HepG2 (cell line): ENCODE results near the gene PFAS. TPM values are rescaled to one million over a fixed set of nuclear protein-coding genes. Genes with fewer than 3 reads are reported as not detected.

Experiments
- ASH2L ChIP-seq: fragments of 300-600, 200-600 bp; sonication (generic); IDR thresholded peaks from 2 replicates; pipeline ENCODE4 v1.7.0; 2017; ENCODE audit warnings: low read depth, mild to moderate bottlenecking, moderate library complexity, mixed read lengths, low read length; ENCODE audit not compliant: insufficient read length
- ATF7-NPFF ChIP-seq: sonication (generic); formaldehyde crosslinking; IDR thresholded peaks from 2 replicates; pipeline ENCODE4 v1.8.1; 2023; ENCODE audit warnings: mild to moderate bottlenecking, low read depth, missing genetic modification reagents, moderate library complexity
- FOXM1 ChIP-seq: sonication (generic); formaldehyde crosslinking; IDR thresholded peaks from 2 replicates; pipeline ENCODE4 v1.5.0; 2020; ENCODE audit warnings: missing genetic modification reagents
- FOXO1 ChIP-seq: sonication (generic); formaldehyde crosslinking; IDR thresholded peaks from 2 replicates; pipeline ENCODE4 v1.4.0; 2020; ENCODE audit warnings: missing genetic modification reagents
- HOXA9 ChIP-seq: sonication (generic); formaldehyde crosslinking; IDR thresholded peaks from 2 replicates; pipeline ENCODE4 v1.8.1; 2022; ENCODE audit warnings: missing genetic modification reagents, mild to moderate bottlenecking, moderate library complexity, borderline replicate concordance
- MED8 ChIP-seq: sonication (generic); formaldehyde crosslinking; IDR thresholded peaks from 2 replicates; pipeline ENCODE4 v1.8.1; 2023; ENCODE audit warnings: mild to moderate bottlenecking, missing genetic modification reagents; ENCODE audit not compliant: insufficient replicate concordance
- MEIS1 ChIP-seq: sonication (generic); formaldehyde crosslinking; IDR thresholded peaks from 2 replicates; pipeline ENCODE4 v1.9.0; 2021; ENCODE audit warnings: mild to moderate bottlenecking, missing genetic modification reagents, moderate library complexity, borderline replicate concordance
- MEIS2 ChIP-seq: sonication (generic); formaldehyde crosslinking; IDR thresholded peaks from 2 replicates; pipeline ENCODE4 v1.9.0; 2021; ENCODE audit warnings: mild to moderate bottlenecking, missing genetic modification reagents
- MYC ChIP-seq: sonication (generic); formaldehyde crosslinking; IDR thresholded peaks from 2 replicates; pipeline ENCODE4 v1.9.0; 2021; ENCODE audit warnings: missing genetic modification reagents, borderline replicate concordance
- PAWR ChIP-seq: sonication (generic); formaldehyde crosslinking; IDR thresholded peaks from 2 replicates; pipeline ENCODE4 v1.4.0; 2020; ENCODE audit warnings: missing genetic modification reagents, mild to moderate bottlenecking, borderline replicate concordance
- RARG ChIP-seq: sonication (generic); formaldehyde crosslinking; IDR thresholded peaks from 2 replicates; pipeline ENCODE4 v1.4.0; 2020; ENCODE audit warnings: low read depth, mild to moderate bottlenecking, missing genetic modification reagents
- ZFYVE20 ChIP-seq: sonication (generic); formaldehyde crosslinking; IDR thresholded peaks from 2 replicates; pipeline ENCODE4 v1.8.0; 2023; ENCODE audit warnings: low read depth, mild to moderate bottlenecking, moderate library complexity, missing genetic modification reagents, borderline replicate concordance
- ZNF205 ChIP-seq: IDR thresholded peaks from 2 replicates; pipeline ENCODE4 v1.6.1; 2018; ENCODE audit warnings: missing biosample characterization, missing genetic modification reagents
- ZNF296 ChIP-seq: sonication (generic); formaldehyde crosslinking; conservative IDR thresholded peaks from 2 replicates; pipeline ENCODE4 v1.5.0; 2020; ENCODE audit warnings: mild to moderate bottlenecking, missing genetic modification reagents
- ZNF441 ChIP-seq: sonication (generic); formaldehyde crosslinking; IDR thresholded peaks from 2 replicates; pipeline ENCODE4 v1.7.0; 2021; ENCODE audit warnings: missing genetic modification reagents, borderline replicate concordance
- ZNF607 ChIP-seq: sonication (generic); formaldehyde crosslinking; IDR thresholded peaks from 2 replicates; pipeline ENCODE4 v1.5.1; 2020; ENCODE audit warnings: missing genetic modification reagents, mild to moderate bottlenecking, borderline replicate concordance
- ZNF619 ChIP-seq: sonication (generic); formaldehyde crosslinking; IDR thresholded peaks from 2 replicates; pipeline ENCODE4 v1.4.0; 2020; ENCODE audit warnings: mild to moderate bottlenecking, missing genetic modification reagents
- ZNF724P ChIP-seq: sonication (generic); formaldehyde crosslinking; IDR thresholded peaks from 2 replicates; pipeline ENCODE4 v1.8.0; 2022; ENCODE audit warnings: missing genetic modification reagents, borderline replicate concordance
- polyA plus RNA-seq, 8 experiments: library from polyadenylated mRNA; depleted of rRNA in 3 of 8; stranded (reverse) in 7 of 8; unstranded in 1 of 8; fragments of >200 nt; fragmentation: Illumina TruSeq in 4 of 8; extraction: Trizol in 4 of 8; gene quantifications; 2 replicates each; pipeline versions ENCODE4 v1.2.1 to v1.2.3, GENCODE V29; 2011 to 2016; ENCODE audit warnings: low read depth in 4 of 8, missing spikeins in 1 of 8, mixed read lengths in 1 of 8; ENCODE audit not compliant: insufficient read depth in 1 of 8
- total RNA-seq, 5 experiments: library from RNA; depleted of rRNA; stranded (reverse); fragments of >200 nt; fragmentation: Illumina TruSeq; extraction: Trizol; gene quantifications; 2 replicates each; pipeline ENCODE4 v1.2.3, GENCODE V29; 2016; ENCODE audit warnings: low read depth in 1 of 5
- TF ChIP-seq, protein P1 (sequence below): IDR thresholded peaks from 2 replicates; pipeline ENCODE4 v1.6.1; 2016; ENCODE audit warnings: mild to moderate bottlenecking, missing biosample characterization, missing genetic modification reagents
- TF ChIP-seq, protein P2 (sequence below): sonication (generic); formaldehyde crosslinking; IDR thresholded peaks from 2 replicates; pipeline ENCODE4 v1.5.0; 2020; ENCODE audit warnings: missing genetic modification reagents
- TF ChIP-seq, protein P3 (sequence below): IDR thresholded peaks from 2 replicates; pipeline ENCODE4 v1.6.1; 2016; ENCODE audit warnings: control low read depth
- TF ChIP-seq, protein P4 (sequence below): sonication (generic); formaldehyde crosslinking; IDR thresholded peaks from 2 replicates; pipeline ENCODE4 v1.8.1; 2023; ENCODE audit warnings: mild to moderate bottlenecking, missing genetic modification reagents, borderline replicate concordance
- TF ChIP-seq, protein P5 (sequence below): sonication (generic); formaldehyde crosslinking; IDR thresholded peaks from 2 replicates; pipeline ENCODE4 v1.4.0; 2020; ENCODE audit warnings: missing genetic modification reagents, borderline replicate concordance

Gene PFAS
- total and polyA plus RNA-seq, 2 of the 13 experiments (the other 11 are each of a cell fraction or from before 2014, with no cell fraction given) = 49.4 to 58.2 TPM

DNA sequence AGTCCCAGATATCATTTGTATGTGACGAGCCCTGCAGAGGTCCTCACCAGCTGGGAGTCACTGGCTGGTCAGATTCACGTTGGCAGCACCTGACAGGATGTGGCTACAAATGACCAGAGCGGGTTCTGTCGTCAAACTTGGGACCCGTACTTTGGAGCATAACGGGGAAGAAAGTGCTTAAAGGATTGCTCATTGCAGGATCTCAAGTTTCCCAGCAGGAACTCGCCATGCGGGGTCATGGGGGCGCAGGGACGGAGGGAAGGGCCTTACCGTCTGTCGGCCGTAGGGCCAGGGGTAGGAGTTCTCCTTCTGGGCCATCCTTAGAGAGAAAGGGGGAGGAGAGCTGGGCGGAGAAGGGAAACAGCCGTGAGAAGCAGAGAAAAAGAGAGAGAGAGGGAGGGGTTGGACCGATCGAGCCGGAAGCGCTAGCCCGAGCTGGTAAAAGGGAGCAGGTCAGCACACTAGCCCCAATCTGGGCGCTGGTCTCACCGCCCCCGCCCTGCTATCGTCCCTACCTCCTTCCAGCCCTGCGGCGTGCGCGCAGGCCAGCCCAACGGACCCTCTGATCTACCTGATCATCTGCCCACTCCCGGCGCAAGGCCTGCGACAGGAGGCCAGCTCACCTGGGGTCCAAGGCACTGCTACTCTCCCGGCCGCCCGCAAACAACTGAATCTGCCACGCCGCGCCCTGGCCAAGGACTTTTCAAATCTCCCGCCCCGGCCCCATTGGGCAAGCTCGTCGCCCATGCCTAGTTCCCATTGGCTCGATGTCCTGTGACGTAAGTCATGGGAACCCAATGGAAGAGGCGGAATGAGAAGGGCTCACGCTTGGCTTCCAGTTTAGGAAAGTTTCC, 39.0 kb upstream of the PFAS start, which contains the start of gene AURKB (continued):
- peak; percentile 95 for TF ChIP-seq ZNF724P (CRISPR knock-in tag)
- TF ChIP-seq, protein P1, sequence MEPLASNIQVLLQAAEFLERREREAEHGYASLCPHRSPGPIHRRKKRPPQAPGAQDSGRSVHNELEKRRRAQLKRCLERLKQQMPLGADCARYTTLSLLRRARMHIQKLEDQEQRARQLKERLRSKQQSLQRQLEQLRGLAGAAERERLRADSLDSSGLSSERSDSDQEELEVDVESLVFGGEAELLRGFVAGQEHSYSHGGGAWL (CRISPR knock-in tag) = peak; percentile 73; the same call in 1 of the 2 replicates
- 0 out of 2 replicates have a peak, but pooled peaks have one; percentile 40 for TF ChIP-seq MEIS2 (CRISPR knock-in tag)
- TF ChIP-seq PAWR (CRISPR knock-in tag) = peak; percentile 85; the same call in 1 of the 2 replicates
- TF ChIP-seq RARG (CRISPR knock-in tag) = 0 out of 2 replicates have a peak, but pooled peaks have one; percentile 61
- TF ChIP-seq HOXA9 (CRISPR knock-in tag) = 0 out of 2 replicates have a peak, but pooled peaks have one; percentile 32
- TF ChIP-seq FOXM1 (CRISPR knock-in tag) = peak; percentile 83; the same call in 1 of the 2 replicates
- peak; percentile 3 for TF ChIP-seq ASH2L
- TF ChIP-seq ZNF607 (CRISPR knock-in tag) = peak; percentile 82
- TF ChIP-seq ZNF205 (CRISPR knock-in tag) = no peak
- TF ChIP-seq ZFYVE20 = peak; percentile 78; the same call in 1 of the 2 replicates
- TF ChIP-seq FOXO1 (CRISPR knock-in tag) = no peak
- TF ChIP-seq, protein P2, sequence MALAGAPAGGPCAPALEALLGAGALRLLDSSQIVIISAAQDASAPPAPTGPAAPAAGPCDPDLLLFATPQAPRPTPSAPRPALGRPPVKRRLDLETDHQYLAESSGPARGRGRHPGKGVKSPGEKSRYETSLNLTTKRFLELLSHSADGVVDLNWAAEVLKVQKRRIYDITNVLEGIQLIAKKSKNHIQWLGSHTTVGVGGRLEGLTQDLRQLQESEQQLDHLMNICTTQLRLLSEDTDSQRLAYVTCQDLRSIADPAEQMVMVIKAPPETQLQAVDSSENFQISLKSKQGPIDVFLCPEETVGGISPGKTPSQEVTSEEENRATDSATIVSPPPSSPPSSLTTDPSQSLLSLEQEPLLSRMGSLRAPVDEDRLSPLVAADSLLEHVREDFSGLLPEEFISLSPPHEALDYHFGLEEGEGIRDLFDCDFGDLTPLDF (CRISPR knock-in tag) = peak; percentile 98
- TF ChIP-seq ZNF619 (CRISPR knock-in tag) = peak; percentile 79; the same call in 1 of the 2 replicates
- peak; percentile 28 for TF ChIP-seq MED8 (CRISPR knock-in tag)
- TF ChIP-seq MEIS1 (CRISPR knock-in tag) = no peak; the same call in 1 of the 2 replicates
- peak; percentile 80; the same call in 1 of the 2 replicates for TF ChIP-seq ZNF296 (CRISPR knock-in tag)
- no peak for TF ChIP-seq ZNF441 (CRISPR knock-in tag)
- peak; percentile 97 for TF ChIP-seq ATF7-NPFF (CRISPR knock-in tag)
- peak; percentile 88; the same call in 1 of the 2 replicates for TF ChIP-seq MYC (CRISPR knock-in tag)
- TF ChIP-seq, protein P3, sequence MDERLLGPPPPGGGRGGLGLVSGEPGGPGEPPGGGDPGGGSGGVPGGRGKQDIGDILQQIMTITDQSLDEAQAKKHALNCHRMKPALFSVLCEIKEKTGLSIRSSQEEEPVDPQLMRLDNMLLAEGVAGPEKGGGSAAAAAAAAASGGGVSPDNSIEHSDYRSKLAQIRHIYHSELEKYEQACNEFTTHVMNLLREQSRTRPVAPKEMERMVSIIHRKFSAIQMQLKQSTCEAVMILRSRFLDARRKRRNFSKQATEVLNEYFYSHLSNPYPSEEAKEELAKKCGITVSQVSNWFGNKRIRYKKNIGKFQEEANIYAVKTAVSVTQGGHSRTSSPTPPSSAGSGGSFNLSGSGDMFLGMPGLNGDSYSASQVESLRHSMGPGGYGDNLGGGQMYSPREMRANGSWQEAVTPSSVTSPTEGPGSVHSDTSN (CRISPR knock-in tag) = no peak
- TF ChIP-seq, protein P4, sequence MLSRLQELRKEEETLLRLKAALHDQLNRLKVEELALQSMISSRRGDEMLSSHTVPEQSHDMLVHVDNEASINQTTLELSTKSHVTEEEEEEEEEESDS (CRISPR knock-in tag) = peak; percentile 72; the same call in 1 of the 2 replicates
- TF ChIP-seq, protein P5, sequence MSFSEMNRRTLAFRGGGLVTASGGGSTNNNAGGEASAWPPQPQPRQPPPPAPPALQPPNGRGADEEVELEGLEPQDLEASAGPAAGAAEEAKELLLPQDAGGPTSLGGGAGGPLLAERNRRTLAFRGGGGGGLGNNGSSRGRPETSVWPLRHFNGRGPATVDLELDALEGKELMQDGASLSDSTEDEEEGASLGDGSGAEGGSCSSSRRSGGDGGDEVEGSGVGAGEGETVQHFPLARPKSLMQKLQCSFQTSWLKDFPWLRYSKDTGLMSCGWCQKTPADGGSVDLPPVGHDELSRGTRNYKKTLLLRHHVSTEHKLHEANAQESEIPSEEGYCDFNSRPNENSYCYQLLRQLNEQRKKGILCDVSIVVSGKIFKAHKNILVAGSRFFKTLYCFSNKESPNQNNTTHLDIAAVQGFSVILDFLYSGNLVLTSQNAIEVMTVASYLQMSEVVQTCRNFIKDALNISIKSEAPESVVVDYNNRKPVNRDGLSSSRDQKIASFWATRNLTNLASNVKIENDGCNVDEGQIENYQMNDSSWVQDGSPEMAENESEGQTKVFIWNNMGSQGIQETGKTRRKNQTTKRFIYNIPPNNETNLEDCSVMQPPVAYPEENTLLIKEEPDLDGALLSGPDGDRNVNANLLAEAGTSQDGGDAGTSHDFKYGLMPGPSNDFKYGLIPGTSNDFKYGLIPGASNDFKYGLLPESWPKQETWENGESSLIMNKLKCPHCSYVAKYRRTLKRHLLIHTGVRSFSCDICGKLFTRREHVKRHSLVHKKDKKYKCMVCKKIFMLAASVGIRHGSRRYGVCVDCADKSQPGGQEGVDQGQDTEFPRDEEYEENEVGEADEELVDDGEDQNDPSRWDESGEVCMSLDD (CRISPR knock-in tag) = no peak
